ENCODE data around the gene XIAP.

- no peak for TF ChIP-seq EP300 (IDR thresholded peaks at IDR 0.05)
- TF ChIP-seq POLR2AphosphoS5 (IDR thresholded peaks at IDR 0.05) = no peak
- no peak for TF ChIP-seq CTCF (IDR thresholded peaks at IDR 0.05)
- no peak for TF ChIP-seq POLR2A (IDR thresholded peaks at IDR 0.05)
These were observed 14.1 kb downstream of the XIAP start for GRCh38 chrX:123873956-123874355.

Data from upper lobe of left lung (tissue), 4 donors.